Spleen (tissue), 13 donors: ENCODE results near the gene MBNL3. TPM values are rescaled to one million over a fixed set of nuclear protein-coding genes. Genes with fewer than 3 reads are reported as not detected.

Source experiments
- DNase-seq: peaks from one replicate; pipeline ENCODE4 v3.0.0-alpha.2; 2020
- H3K27ac ChIP-seq, 8 donors: fragments of 200-600 bp; sonication (generic) in 7 of 8; 1 replicate in 4 of 8; 2 replicates in 4 of 8; pipeline versions ENCODE4 v1.5.0 to v1.8.0; 2016 to 2021; ENCODE audit warnings: inconsistent platforms in 4 of 8, mild to moderate bottlenecking in 4 of 8, moderate library complexity in 1 of 8
- H3K27me3 ChIP-seq, 7 donors: fragments of 200-600 bp; sonication (generic) in 6 of 7; replicated peaks in 1 of 7; 1 replicate in 4 of 7; 2 replicates in 3 of 7; pipeline versions ENCODE4 v1.5.0 to v1.8.0; 2016 to 2021; ENCODE audit warnings: inconsistent platforms in 3 of 7, mild to moderate bottlenecking in 1 of 7
- H3K36me3 ChIP-seq, 6 donors: fragments of 200-600 bp; sonication (generic) in 5 of 6; 1 replicate in 4 of 6; 2 replicates in 2 of 6; pipeline versions ENCODE4 v1.5.0 to v1.8.0; 2016 to 2021; ENCODE audit warnings: inconsistent platforms in 2 of 6
- H3K4me1 ChIP-seq, 6 donors: fragments of 200-600 bp; sonication (generic) in 5 of 6; 1 replicate in 3 of 6; 2 replicates in 3 of 6; pipeline versions ENCODE4 v1.5.0 to v1.8.0; 2016 to 2021; ENCODE audit warnings: inconsistent platforms in 3 of 6
- H3K4me3 ChIP-seq, 8 donors: fragments of 200-600 bp; sonication (generic) in 7 of 8; 1 replicate in 4 of 8; 2 replicates in 4 of 8; pipeline versions ENCODE4 v1.5.0 to v1.8.0; 2016 to 2021; ENCODE audit warnings: inconsistent platforms in 4 of 8, mild to moderate bottlenecking in 4 of 8, moderate library complexity in 2 of 8
- H3K9me3 ChIP-seq, 8 donors: fragments of 200-600 bp; sonication (generic) in 7 of 8; 1 replicate in 4 of 8; 2 replicates in 4 of 8; pipeline versions ENCODE4 v1.5.0 to v1.8.0; 2016 to 2021; ENCODE audit warnings: inconsistent platforms in 4 of 8
- CTCF ChIP-seq, 11 experiments: fragments of 200-600 bp in 7 of 11; fragments of 450-650 bp in 4 of 11; sonication (generic) in 4 of 11; IDR thresholded peaks in 8 of 11; conservative IDR thresholded peaks in 3 of 11; 1 replicate in 7 of 11; 2 replicates in 4 of 11; pipeline versions ENCODE4 v1.4.0 to v1.8.0; 2016 to 2021; ENCODE audit warnings: antibody characterized with exemption in 11 of 11, inconsistent platforms in 4 of 11, mild to moderate bottlenecking in 1 of 11
- POLR2A ChIP-seq, 3 donors: fragments of 450-650 bp; IDR thresholded peaks; one replicate each; pipeline ENCODE4 v1.5.1; 2017; ENCODE audit warnings: antibody characterized with exemption in 3 of 3, mild to moderate bottlenecking in 1 of 3
- POLR2AphosphoS5 ChIP-seq, 3 donors: sonication (generic); formaldehyde crosslinking; IDR thresholded peaks; one replicate each; pipeline ENCODE4 v1.5.1; 2017; ENCODE audit warnings: antibody characterized with exemption in 3 of 3
- WGBS, 5 donors: extraction: QIAGEN DNeasy Blood & Tissue Kit in 3 of 5; methylation state at CpG; one replicate each; pipeline versions ENCODE4 v1.1.5 to v1.1.7; 2013 to 2018; 5-methylcytosine and 5-hydroxymethylcytosine counted together
- intact Hi-C: fragments of 100-400 bp; cut with DNase I; formaldehyde crosslinking; loops from one replicate; pipeline ENCODE4 v1.15.0; 2023; ENCODE audit warnings: low total_unique reads
- long read RNA-seq, 2 donors: transcript quantifications; one replicate each; lab custom pipeline, GENCODE V29; 2026
- polyA plus RNA-seq, 3 donors: library from polyadenylated mRNA; stranded (reverse); fragments of 200-250 nt; gene quantifications; one replicate each; pipeline ENCODE4 v1.2.1, GENCODE V29; 2013
- total RNA-seq, 7 donors: library from RNA; depleted of rRNA in 3 of 7; stranded (reverse); fragments of >200 nt in 3 of 7; fragmentation: NEBNext Ultra II Directional in 4 of 7; extraction: Animal tissue kit (Norgen Biotek cat#: 25700) in 4 of 7; gene quantifications; one replicate each; pipeline versions ENCODE4 v1.1.0 to v1.2.1, GENCODE V29; 2016 to 2021
- donor health status: healthy with polysubstance abuse.
- donor health status: DM: no; HTN: no; CAD: no; lungs with moderate emphysema.
- donor health status: DM: no; HTN: no; CAD: no.
- donor health status: Bipolar disorder and iron deficiency.
- donor health status: healthy.
- donor health status: DM: no; HTN: no; CAD: no.
- donor health status: DM: yes; HTN: yes; CAD: no.

MBNL3 gene
- total RNA-seq (10 to 100 TPM; 34.6 to 67.2 (median 43.1) TPM), polyA plus RNA-seq (1 to 10 TPM; 5.0 to 5.6 (median 5.3) TPM)
- long read RNA-seq, donor 1, result 0 reads
- long read RNA-seq, donor 2, result 0 reads

- H3K4me1 ChIP-seq, result peaks cover 10 to 61% (median 38%) of the 10 kb centered on the region in 6 donors
- no peak for TF ChIP-seq CTCF (IDR thresholded peaks at IDR 0.05 in 8 of 11, conservative IDR thresholded peaks at IDR 0.05 in 3 of 11)
- peak in 1 of 3 donors; percentile 41 for TF ChIP-seq POLR2A (IDR thresholded peaks at IDR 0.05)
- peak; percentile 47 to 80 (median 77) for TF ChIP-seq POLR2AphosphoS5 (IDR thresholded peaks at IDR 0.05)
- H3K4me3 ChIP-seq, result peak within 1 kb of the TSS; percentile 35 to 80 (median 56)
- WGBS, 5 donors, result 0 to 45% (median 8%) methylated on average over 13 to 59 of the region's 59 CpGs
- no peaks in the 10 kb centered on the region for H3K36me3 ChIP-seq
- no peaks in the 10 kb centered on the region for H3K9me3 ChIP-seq
- H3K27me3 ChIP-seq, result peaks cover 0 to 3% (median 0%) of the 10 kb centered on the region in 7 donors
- peak; percentile 93 for DNase-seq
- intact Hi-C loops, result no loop called here
- H3K27ac ChIP-seq, result peak within 1 kb of the TSS; percentile 57 to 94 (median 92)
Measured at GRCh38 chrX:132488819-132489577, at the start of gene MBNL3. Gene MBNL3, minus strand, starts transcription at chrX:132489038. Its CDS starts 49,427 bp downstream, at chrX:132439611.

- no peaks in the 10 kb centered on the region for H3K9me3 ChIP-seq
- no peaks in the 10 kb centered on the region for H3K36me3 ChIP-seq
- no peak for TF ChIP-seq POLR2AphosphoS5 (IDR thresholded peaks at IDR 0.05)
- TF ChIP-seq POLR2A (IDR thresholded peaks at IDR 0.05), result no peak
- TF ChIP-seq CTCF (IDR thresholded peaks at IDR 0.05 in 8 of 11, conservative IDR thresholded peaks at IDR 0.05 in 3 of 11), result no peak
- WGBS, 5 donors, result 51 to 94% (median 72%) methylated on average over 2 of the region's 2 CpGs
- peaks cover 0 to 12% (median 0%) of the 10 kb centered on the region in 7 donors for H3K27me3 ChIP-seq
- H3K27ac ChIP-seq, result no peak overlapping the region
- no peak overlapping the region for H3K4me3 ChIP-seq
- intact Hi-C loops, result no loop called here
- no peak for DNase-seq
- no peaks in the 10 kb centered on the region for H3K4me1 ChIP-seq
Measured at GRCh38 chrX:132533409-132533808, 44.6 kb upstream of the MBNL3 start.

GRCh38 chrX:132532913-132533312 is 44.1 kb upstream of the MBNL3 start:
- WGBS, 5 donors, result 28 to 74% (median 60%) methylated on average over 1 of the region's 1 CpG
- no peak for DNase-seq
- H3K27ac ChIP-seq, result no peak overlapping the region
- H3K9me3 ChIP-seq, result no peaks in the 10 kb centered on the region
- TF ChIP-seq POLR2AphosphoS5 (IDR thresholded peaks at IDR 0.05) (no peak), POLR2A (IDR thresholded peaks at IDR 0.05) (no peak), CTCF (IDR thresholded peaks at IDR 0.05 in 8 of 11, conservative IDR thresholded peaks at IDR 0.05 in 3 of 11) (no peak)
- peaks cover 0 to 12% (median 0%) of the 10 kb centered on the region in 7 donors for H3K27me3 ChIP-seq
- H3K4me1 ChIP-seq, result no peaks in the 10 kb centered on the region
- intact Hi-C loops, result no loop called here
- no peaks in the 10 kb centered on the region for H3K36me3 ChIP-seq
- no peak overlapping the region for H3K4me3 ChIP-seq

GRCh38 chrX:132532097-132532496 is 43.3 kb upstream of the MBNL3 start:
- TF ChIP-seq POLR2A (IDR thresholded peaks at IDR 0.05) (no peak), CTCF (IDR thresholded peaks at IDR 0.05 in 8 of 11, conservative IDR thresholded peaks at IDR 0.05 in 3 of 11) (no peak), POLR2AphosphoS5 (IDR thresholded peaks at IDR 0.05) (no peak)
- no peaks in the 10 kb centered on the region for H3K9me3 ChIP-seq
- WGBS, 5 donors, result 68 to 95% (median 86%) methylated on average over 1 of the region's 1 CpG
- intact Hi-C loops, result no loop called here
- no peak overlapping the region for H3K4me3 ChIP-seq
- H3K27me3 ChIP-seq, result peaks cover 0 to 12% (median 0%) of the 10 kb centered on the region in 7 donors
- no peaks in the 10 kb centered on the region for H3K4me1 ChIP-seq
- no peak overlapping the region for H3K27ac ChIP-seq
- no peak for DNase-seq
- no peaks in the 10 kb centered on the region for H3K36me3 ChIP-seq
